Motor neuron (in vitro differentiated cells): ENCODE data around the gene EMX1. TPM values are rescaled to one million over a fixed set of nuclear protein-coding genes. Genes with fewer than 3 reads are reported as not detected.
"Not testable (repeated sequence)": the region's sequence is repeated elsewhere in the genome, so short reads cannot be mapped to it uniquely, and the experiment has no call there.

ENCODE experiments used
- ATAC-seq, 8 experiments: fragments of 200-7000 bp; cut with Tn5 transposase; replicated peaks in 6 of 8; 2 replicates each; pipeline ENCODE4 v1.8.0; 2021; ENCODE audit warnings: mild to moderate bottlenecking in 8 of 8, moderate library complexity in 8 of 8
- H3K27ac ChIP-seq, 2 donors: fragments of 250-450 bp; sonication (Bioruptor Pico); 2 replicates each; pipeline ENCODE4 v1.9.0; 2021; ENCODE audit warnings: antibody characterized with exemption in 2 of 2, mild to moderate bottlenecking in 2 of 2, moderate library complexity in 1 of 2
- H3K4me1 ChIP-seq, 2 donors: fragments of 250-450 bp; sonication (Bioruptor Pico); replicated peaks in 1 of 2; 2 replicates each; pipeline ENCODE4 v1.6.1; 2021; ENCODE audit warnings: antibody characterized with exemption in 2 of 2, mild to moderate bottlenecking in 2 of 2, moderate library complexity in 1 of 2
- H3K4me3 ChIP-seq, 5 donors: fragments of 250-450 bp; sonication (Bioruptor Pico); 2 replicates each; pipeline ENCODE4 v1.9.0; 2021; ENCODE audit warnings: antibody characterized with exemption in 5 of 5, mild to moderate bottlenecking in 5 of 5, moderate library complexity in 4 of 5
- WGBS, 10 experiments: fragments of 450-650 bp; shearing (Covaris generic); methylation state at CpG; one replicate each; pipeline ENCODE4 v1.0.0; 2022; 5-methylcytosine and 5-hydroxymethylcytosine counted together
- in situ Hi-C, 9 experiments: fragments of 400-800 bp; cut with MboI; loops; one replicate each; pipeline ENCODE4 v1.15.0; 2021; ENCODE audit warnings: low sequenced_read_pairs in 9 of 9, low pct_unique_long_range_greater_than_20kb in 2 of 9; ENCODE audit not compliant: unreplicated experiment in 9 of 9
- total RNA-seq, 8 experiments: library from RNA; unstranded; fragments of 300-600 nt; gene quantifications; 2 replicates each; pipeline versions ENCODE4 v1.2.3 to v1.2.4, GENCODE V29; 2022

Gene EMX1
- total RNA-seq, 8 experiments from 2014 or later: 0.11 to 2.6 (median 0.62) TPM

DNA sequence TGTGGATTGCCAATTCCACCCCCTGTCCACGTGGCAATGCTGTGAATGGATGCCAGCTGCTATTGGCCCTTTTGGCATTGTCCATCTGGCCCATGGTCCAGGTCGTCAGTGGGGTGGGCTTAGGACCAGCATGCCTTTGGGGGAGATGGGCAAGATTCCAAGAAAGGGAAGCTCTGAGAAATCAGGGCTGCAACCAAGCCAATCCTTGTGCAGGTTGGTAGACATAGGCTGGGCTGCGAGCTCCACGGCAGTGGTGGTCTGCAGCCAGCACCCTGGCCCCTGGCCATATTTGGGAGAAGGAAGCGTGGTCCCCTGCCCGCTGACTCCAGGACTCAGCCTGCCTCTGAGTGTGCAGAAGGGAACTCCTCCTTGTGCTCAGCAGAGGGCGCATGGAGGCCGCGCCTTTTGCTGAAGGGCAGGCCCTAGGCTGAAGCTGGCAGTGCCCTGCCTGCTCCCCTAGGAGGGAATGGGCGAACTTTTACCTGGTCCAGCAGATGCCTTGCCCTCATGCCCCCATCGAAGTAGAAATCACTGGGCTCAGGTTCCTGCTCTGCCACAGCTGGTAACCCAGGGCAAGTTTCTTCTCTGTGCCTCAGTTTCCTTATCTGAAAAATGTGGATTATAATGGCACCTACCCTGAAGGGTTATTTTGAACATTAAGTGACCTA, 24.7 kb upstream of the EMX1 start:
- WGBS, 10 experiments: 0 to 20% (median 10%) methylated on average over 1 to 7 of the region's 11 CpGs; no CpG with 5 or more reads in 4 of the 10 experiments
- peak; percentile 3 to 76 (median 56) for ATAC-seq
- H3K4me1 ChIP-seq: peaks cover 4 to 5% of the 10 kb centered on the region in 2 donors
- H3K4me3 ChIP-seq: no peak overlapping the region
- H3K27ac ChIP-seq: no peak overlapping the region
- in situ Hi-C loops: loop anchor here in 7 of 9 experiments (10.0 to 25.0 kb wide), 5 partner anchors 270 to 1355 kb away; no protein-coding TSS in a partner anchor

- WGBS, 10 experiments: 0 to 80% (median 34%) methylated on average over 1 to 7 of the region's 15 CpGs; no CpG with 5 or more reads in 3 of the 10 experiments
- H3K4me1 ChIP-seq: peaks cover 4 to 5% of the 10 kb centered on the region in 2 donors
- peak; percentile 33 to 83 (median 50) for ATAC-seq
- no peak overlapping the region for H3K4me3 ChIP-seq
- no peak overlapping the region for H3K27ac ChIP-seq
- in situ Hi-C loops: loop anchor here in 7 of 9 experiments (10.0 to 25.0 kb wide), 5 partner anchors 269 to 1356 kb away; no protein-coding TSS in a partner anchor
Observed at GRCh38 chr2:72893594-72894319, 23.6 kb upstream of the EMX1 start.

DNA sequence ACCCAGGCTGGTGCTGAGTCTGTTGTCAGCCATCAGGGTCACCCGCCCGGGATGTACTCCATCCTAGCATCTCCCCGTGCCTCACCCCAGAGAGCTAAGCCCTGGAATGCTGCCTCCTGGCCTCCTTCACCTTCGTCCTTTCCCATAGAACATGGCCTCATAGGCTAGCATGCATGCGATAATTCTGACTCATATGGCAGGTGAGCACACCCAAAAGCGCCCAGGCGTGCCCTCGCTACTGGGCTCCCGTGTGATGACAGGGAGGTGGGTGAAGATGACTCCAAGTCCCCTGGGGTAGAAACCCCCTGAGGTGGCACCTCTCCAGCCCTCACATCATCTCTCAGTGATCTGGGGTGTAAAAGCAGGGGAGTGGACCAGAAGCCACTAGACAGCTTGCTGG, 22.8 kb upstream of the EMX1 start:
- H3K4me3 ChIP-seq: no peak overlapping the region
- 40 to 100% (median 94%) methylated on average over 1 to 5 of the region's 9 CpGs; no CpG with 5 or more reads in 4 of the 10 experiments for WGBS, 10 experiments
- in situ Hi-C loops: loop anchor here in 7 of 9 experiments (10.0 to 25.0 kb wide), 5 partner anchors 268 to 1357 kb away; no protein-coding TSS in a partner anchor
- ATAC-seq: no peak
- H3K27ac ChIP-seq: no peak overlapping the region
- peaks cover 4 to 5% of the 10 kb centered on the region in 2 donors for H3K4me1 ChIP-seq

GRCh38 chr2:72895154-72895553, 22.2 kb upstream of the EMX1 start:
- in situ Hi-C loops: loop anchor here in 7 of 9 experiments (10.0 to 25.0 kb wide), 5 partner anchors 267 to 1358 kb away; no protein-coding TSS in a partner anchor
- WGBS, 10 experiments: 0 to 45% (median 22%) methylated on average over 1 to 3 of the region's 4 CpGs; no CpG with 5 or more reads in 5 of the 10 experiments
- no peak for ATAC-seq

GRCh38 chr2:72895759-72896281, 21.5 kb upstream of the EMX1 start:
- WGBS, 10 experiments: 0 to 49% (median 10%) methylated on average over 2 to 3 of the region's 16 CpGs; no CpG with 5 or more reads in 5 of the 10 experiments
- peaks cover 4 to 5% of the 10 kb centered on the region in 2 donors for H3K4me1 ChIP-seq
- peak; percentile 66 to 94 (median 84) for ATAC-seq
- H3K4me3 ChIP-seq: no peak overlapping the region
- in situ Hi-C loops: loop anchor here in 7 of 9 experiments (10.0 to 25.0 kb wide), 5 partner anchors 266 to 1359 kb away; no protein-coding TSS in a partner anchor
- no peak overlapping the region for H3K27ac ChIP-seq

More at GRCh38 chr2:72895154-72895553, 22.2 kb upstream of the EMX1 start:
- peaks cover 4 to 5% of the 10 kb centered on the region in 2 donors for H3K4me1 ChIP-seq
- H3K27ac ChIP-seq: no peak overlapping the region
- H3K4me3 ChIP-seq: no peak overlapping the region

DNA sequence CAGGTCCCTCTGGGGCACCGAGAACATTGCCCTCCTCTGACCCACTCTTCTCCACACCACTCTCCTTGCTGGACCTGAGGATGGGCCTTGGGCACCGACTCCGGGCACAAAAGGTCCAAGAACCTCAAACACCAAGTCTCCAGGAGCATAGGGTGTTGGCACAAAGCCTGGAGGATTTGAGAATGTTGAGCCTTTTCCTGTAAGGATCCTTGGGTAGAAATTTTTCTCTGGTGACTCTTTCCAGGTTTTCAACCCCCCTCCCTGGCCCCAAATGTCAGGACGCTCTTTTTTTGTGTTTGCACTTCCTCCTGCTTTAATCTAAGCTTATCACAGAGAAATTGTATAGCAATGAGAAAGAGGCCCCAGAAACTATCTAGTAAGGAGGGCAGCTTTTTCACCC, 20.9 kb upstream of the EMX1 start:
- WGBS, 10 experiments: 40 to 100% (median 86%) methylated on average over 1 to 2 of the region's 4 CpGs; no CpG with 5 or more reads in 6 of the 10 experiments
- H3K27ac ChIP-seq: no peak overlapping the region
- in situ Hi-C loops: loop anchor here in 7 of 9 experiments (10.0 to 25.0 kb wide), 5 partner anchors 266 to 1359 kb away; no protein-coding TSS in a partner anchor

DNA sequence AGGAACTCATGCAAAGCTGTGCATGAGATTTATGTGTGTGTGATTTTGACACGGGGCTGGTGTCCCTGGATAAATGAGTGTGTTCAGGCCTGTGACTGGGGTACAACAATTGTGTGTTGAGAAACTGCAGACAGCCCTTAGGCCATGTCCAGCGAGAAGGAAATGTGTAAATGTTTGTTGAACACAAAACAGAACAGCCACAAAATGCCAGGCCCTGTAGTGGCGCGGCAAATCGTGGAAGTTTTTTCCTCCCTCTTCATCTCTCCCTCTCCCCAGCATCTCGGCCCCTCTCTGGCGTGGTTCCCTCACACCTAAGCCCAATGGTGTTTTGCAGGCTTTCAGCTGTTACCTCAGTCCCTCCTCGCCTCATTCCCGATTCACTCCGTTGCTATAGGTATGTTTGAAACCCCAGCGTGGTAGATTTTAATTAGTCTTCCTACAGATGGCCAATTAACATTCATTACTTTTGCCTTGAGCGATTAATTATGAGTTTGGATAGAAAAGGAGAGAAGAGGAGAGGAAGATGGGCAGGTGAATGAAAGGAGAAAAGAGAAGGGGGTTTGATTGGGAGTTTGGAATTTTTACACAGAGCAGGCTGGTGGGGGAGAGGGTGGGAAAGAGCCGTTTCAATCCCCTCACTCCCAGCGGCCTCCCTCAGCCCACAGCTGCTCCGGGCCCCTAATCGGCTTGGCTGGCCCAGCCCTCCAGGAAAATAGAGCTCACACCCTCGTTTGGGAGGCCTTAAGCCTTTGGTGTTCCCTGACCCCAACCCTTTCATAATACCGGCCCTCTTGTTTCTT, 19.3 kb upstream of the EMX1 start:
- in situ Hi-C loops: loop anchor here in 7 of 9 experiments (10.0 to 25.0 kb wide), 5 partner anchors 264 to 1361 kb away; no protein-coding TSS in a partner anchor
- Histone ChIP-seq H3K27ac (no peak overlapping the region), H3K4me1 (peaks cover 4 to 5% of the 10 kb centered on the region in 2 donors), H3K4me3 (no peak overlapping the region)
- WGBS, 10 experiments: 32 to 80% (median 54%) methylated on average over 3 to 15 of the region's 18 CpGs; no CpG with 5 or more reads in 1 of the 10 experiments
- ATAC-seq: no peak

More for the DNA sequence above, 20.9 kb upstream of the EMX1 start:
- Histone ChIP-seq H3K4me3 (no peak overlapping the region), H3K4me1 (peaks cover 4 to 5% of the 10 kb centered on the region in 2 donors)
- ATAC-seq: no peak

GRCh38 chr2:72898585-72898906, 18.8 kb upstream of the EMX1 start:
- no peak for ATAC-seq
- Histone ChIP-seq H3K4me1 (peaks cover 4 to 5% of the 10 kb centered on the region in 2 donors), H3K27ac (no peak overlapping the region), H3K4me3 (no peak overlapping the region)
- 50 to 100% (median 71%) methylated on average over 1 to 2 of the region's 2 CpGs; no CpG with 5 or more reads in 5 of the 10 experiments for WGBS, 10 experiments
- in situ Hi-C loops: loop anchor here in 7 of 9 experiments (10.0 to 25.0 kb wide), 5 partner anchors 264 to 1361 kb away; no protein-coding TSS in a partner anchor

DNA sequence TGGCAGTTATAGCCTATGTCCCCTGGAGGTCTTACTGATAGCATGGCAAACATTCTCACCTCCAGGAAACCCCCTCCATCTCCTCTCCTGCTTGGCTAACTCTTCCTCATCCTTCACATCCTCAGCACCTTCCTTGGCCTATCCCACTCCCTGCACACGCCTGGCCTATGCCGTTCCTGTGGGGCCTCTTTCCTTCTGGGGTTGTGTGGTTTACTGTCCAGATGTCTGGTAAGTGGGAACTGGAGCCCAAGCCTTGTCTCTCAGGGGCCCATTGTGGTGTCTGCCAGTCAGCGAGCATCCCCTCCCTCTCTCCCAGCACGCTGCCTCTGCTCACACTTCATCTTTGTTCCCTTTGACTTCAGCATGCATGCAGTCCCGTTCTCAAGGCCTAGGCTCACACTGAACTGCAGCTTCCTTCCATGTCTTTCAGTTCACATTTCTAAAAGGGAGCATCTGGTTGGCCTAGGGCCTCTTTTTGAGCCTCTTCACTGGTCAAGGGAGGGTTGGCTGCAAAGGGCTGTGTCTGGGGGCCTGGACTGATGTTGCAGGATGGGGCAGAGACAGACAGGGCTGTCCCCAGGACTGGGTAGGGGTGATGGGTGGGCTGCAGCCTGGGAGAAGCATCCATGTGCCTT, 17.0 kb upstream of the EMX1 start:
- Histone ChIP-seq H3K27ac (no peak overlapping the region), H3K4me1 (peaks cover 4 to 5% of the 10 kb centered on the region in 2 donors), H3K4me3 (no peak overlapping the region)
- in situ Hi-C loops: loop anchor here in 1 of 9 experiments (25.0 kb wide), 1 partner anchor 287 kb away; no protein-coding TSS in a partner anchor
- ATAC-seq: no peak
- WGBS, 10 experiments: 0 to 67% (median 58%) methylated on average over 1 to 3 of the region's 5 CpGs; no CpG with 5 or more reads in 3 of the 10 experiments

DNA sequence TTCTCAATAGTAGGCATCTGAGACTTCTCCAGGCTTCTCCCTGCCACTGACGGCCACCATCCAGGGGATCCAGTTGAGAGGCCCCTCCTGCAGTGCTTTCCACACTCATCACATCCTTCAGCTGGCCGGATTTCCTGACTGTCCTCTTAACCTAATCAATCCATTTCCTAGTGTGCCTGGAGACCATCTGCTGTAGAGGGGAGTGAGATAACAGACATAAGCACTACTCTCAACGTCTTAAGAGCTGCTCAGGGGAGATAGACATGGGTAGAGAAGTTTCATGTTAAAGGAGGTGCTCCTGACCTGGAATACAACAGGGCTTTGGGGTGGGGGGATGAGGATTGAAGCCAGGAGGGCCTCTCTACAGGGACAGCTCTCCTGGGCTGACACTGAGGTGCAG, 15.9 kb upstream of the EMX1 start:
- ATAC-seq: no peak
- in situ Hi-C loops: loop anchor here in 1 of 9 experiments (25.0 kb wide), 1 partner anchor 286 kb away; no protein-coding TSS in a partner anchor
- Histone ChIP-seq H3K4me3 (no peak overlapping the region), H3K4me1 (no peaks in the 10 kb centered on the region), H3K27ac (no peak overlapping the region)
- 14 to 70% (median 50%) methylated on average over 1 to 2 of the region's 3 CpGs; no CpG with 5 or more reads in 6 of the 10 experiments for WGBS, 10 experiments

DNA sequence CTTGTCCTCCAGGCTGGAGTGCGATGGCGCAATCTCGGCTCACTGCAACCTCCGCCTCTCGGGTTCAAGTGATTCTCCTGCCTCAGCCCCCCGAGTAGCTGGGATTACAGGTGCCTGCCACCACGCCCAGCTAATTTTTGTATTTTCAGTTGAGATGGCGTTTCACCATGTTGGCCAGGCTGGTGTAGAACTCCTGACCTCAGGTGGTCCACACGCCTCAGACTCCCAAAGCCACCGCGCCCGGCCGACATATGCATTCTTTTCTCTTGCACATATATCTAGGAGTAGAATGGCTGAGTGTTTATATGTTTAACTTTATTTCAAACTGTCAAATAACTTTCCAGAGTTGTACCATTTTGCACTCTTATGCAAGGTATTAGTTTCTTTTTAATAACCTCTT, 9.9 kb upstream of the EMX1 start:
- not testable (repeated sequence) for H3K27ac ChIP-seq, H3K4me3 ChIP-seq, ATAC-seq, H3K4me1 ChIP-seq
- in situ Hi-C loops: loop anchor here in 1 of 9 experiments (25.0 kb wide), 1 partner anchor 280 kb away; no protein-coding TSS in a partner anchor
- WGBS, 10 experiments: 40 to 100% (median 81%) methylated on average over 1 to 13 of the region's 13 CpGs
